ENCODE data around the gene CENPH.

- TF ChIP-seq CTCF (IDR thresholded peaks at IDR 0.05) (no peak), POLR2A (IDR thresholded peaks at IDR 0.05) (no peak)
Measured at GRCh38 chr5:69167929-69168328, 21.5 kb upstream of the CENPH start.

Measured in uterus (tissue), 2 donors.